DND-41 (cell line): ENCODE measurements around the gene SLC6A3.

Experiments used
- CTCF ChIP-seq: IDR thresholded peaks from 2 replicates; pipeline ENCODE4 v1.5.1; 2012; ENCODE audit warnings: borderline replicate concordance, low read length, moderate library complexity, mild to moderate bottlenecking; ENCODE audit not compliant: poor library complexity, severe bottlenecking; ENCODE audit errors: extremely low read depth
- EZH2 ChIP-seq: IDR thresholded peaks from 3 replicates; pipeline ENCODE4 v1.6.1; 2012; ENCODE audit warnings: borderline replicate concordance, low read depth, mild to moderate bottlenecking, moderate library complexity, low read length, inconsistent platforms; ENCODE audit not compliant: severe bottlenecking

DNA sequence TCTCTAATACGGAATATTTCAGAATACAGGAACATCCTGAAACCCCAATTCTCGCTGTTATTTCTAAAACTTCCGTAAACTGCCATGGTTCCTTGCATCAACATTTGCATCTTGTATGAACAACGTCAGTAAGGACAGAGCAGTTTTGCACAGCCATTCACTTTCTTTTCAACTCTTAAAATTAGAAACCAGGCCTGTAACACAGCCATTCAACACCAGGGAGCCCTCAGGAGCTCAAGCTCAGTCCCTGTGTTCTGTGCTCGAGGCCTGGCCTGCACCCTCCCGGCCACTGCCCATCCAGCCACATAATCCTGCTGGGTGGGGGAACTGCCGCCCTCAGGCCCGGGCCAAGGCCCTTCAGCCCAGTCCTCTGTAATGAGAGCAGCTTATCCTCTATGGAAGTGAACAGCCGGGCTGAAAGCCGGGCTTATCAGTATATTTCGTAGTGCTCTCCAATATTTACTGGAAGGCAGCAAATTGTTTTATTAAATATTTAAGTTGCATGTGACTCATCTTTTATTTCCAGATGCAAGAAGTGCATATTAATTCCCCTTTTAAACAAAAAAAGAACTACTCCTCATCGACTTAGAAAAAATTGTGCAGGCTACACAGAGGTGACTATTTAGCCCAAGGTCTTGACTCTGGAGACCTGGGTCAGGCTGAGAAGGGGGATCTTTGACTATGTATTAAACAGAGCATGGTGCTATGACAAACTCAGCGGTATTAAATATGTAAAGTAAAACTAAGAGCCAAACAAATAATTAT, 33.2 kb upstream of the SLC6A3 start:
- TF ChIP-seq CTCF (no peak), EZH2 (no peak)
